HCT116 (cell line): Measurements from ENCODE around the gene ERVH48-1.
"Not testable (repeated sequence)": the region's sequence is repeated elsewhere in the genome, so short reads cannot be mapped to it uniquely, and the experiment has no call there.

ENCODE experiments used
- EGR1 ChIP-seq: IDR thresholded peaks from 2 replicates; pipeline ENCODE4 v1.6.1; 2012; ENCODE audit warnings: low read depth
- EZH2 ChIP-seq: fragments of 200-600 bp; sonication (generic); IDR thresholded peaks from 2 replicates; pipeline ENCODE4 v1.6.1; 2017; ENCODE audit warnings: antibody characterized with exemption, mixed run types
- EZH2phosphoT487 ChIP-seq: fragments of 200-600 bp; IDR thresholded peaks from 2 replicates; pipeline ENCODE4 v1.6.1; 2018; ENCODE audit warnings: antibody characterized with exemption, borderline replicate concordance
- JUND ChIP-seq: IDR thresholded peaks from 2 replicates; pipeline ENCODE4 v1.6.1; 2012
- POLR2A ChIP-seq: IDR thresholded peaks from 2 replicates; pipeline ENCODE4 v1.7.0; 2011; ENCODE audit warnings: borderline replicate concordance; ENCODE audit not compliant: insufficient read depth, insufficient read length; ENCODE audit errors: extremely low read depth
- POLR2AphosphoS5 ChIP-seq: IDR thresholded peaks from 2 replicates; pipeline ENCODE4 v1.6.1; 2011; ENCODE audit warnings: mild to moderate bottlenecking, low read depth, low read length, moderate library complexity
- RAD21 ChIP-seq: IDR thresholded peaks from 2 replicates; pipeline ENCODE4 v1.6.1; 2012; ENCODE audit warnings: low read depth, mild to moderate bottlenecking
- SRF ChIP-seq: IDR thresholded peaks from 2 replicates; pipeline ENCODE4 v1.6.1; 2012; ENCODE audit warnings: low read depth
- YY1 ChIP-seq: IDR thresholded peaks from 2 replicates; pipeline ENCODE4 v1.6.1; 2011; ENCODE audit warnings: low read length, low read depth, moderate library complexity, mild to moderate bottlenecking; ENCODE audit not compliant: insufficient replicate concordance; ENCODE audit errors: extremely low read depth
- ZBTB33 ChIP-seq: IDR thresholded peaks from 2 replicates; pipeline ENCODE4 v1.6.1; 2011; ENCODE audit warnings: mild to moderate bottlenecking, low read length, moderate library complexity; ENCODE audit not compliant: insufficient replicate concordance; ENCODE audit errors: extremely low read depth
- ZFX ChIP-seq: fragments of 450-650 bp; IDR thresholded peaks from 2 replicates; pipeline ENCODE4 v1.6.1; 2017
- TF ChIP-seq, protein P1 (sequence below): IDR thresholded peaks from 2 replicates; pipeline ENCODE4 v1.6.1; 2012; ENCODE audit warnings: low read depth
- TF ChIP-seq, protein P2 (sequence below): IDR thresholded peaks from 2 replicates; pipeline ENCODE4 v1.6.1; 2012
- TF ChIP-seq, protein P3 (sequence below), 3 experiments: fragments of 200-600 bp in 1 of 3; sonication (generic) in 1 of 3; IDR thresholded peaks in 2 of 3; conservative IDR thresholded peaks in 1 of 3; 2 replicates each; pipeline ENCODE4 v1.5.1; 2012 to 2017; ENCODE audit warnings: low read depth in 2 of 3, low read length in 2 of 3, antibody characterized with exemption in 1 of 3, borderline replicate concordance in 1 of 3, control low read depth in 1 of 3, mild to moderate bottlenecking in 1 of 3, mixed read lengths in 1 of 3, mixed run types in 1 of 3, moderate library complexity in 1 of 3; ENCODE audit not compliant: insufficient read depth in 1 of 3

- TF ChIP-seq, protein P1, sequence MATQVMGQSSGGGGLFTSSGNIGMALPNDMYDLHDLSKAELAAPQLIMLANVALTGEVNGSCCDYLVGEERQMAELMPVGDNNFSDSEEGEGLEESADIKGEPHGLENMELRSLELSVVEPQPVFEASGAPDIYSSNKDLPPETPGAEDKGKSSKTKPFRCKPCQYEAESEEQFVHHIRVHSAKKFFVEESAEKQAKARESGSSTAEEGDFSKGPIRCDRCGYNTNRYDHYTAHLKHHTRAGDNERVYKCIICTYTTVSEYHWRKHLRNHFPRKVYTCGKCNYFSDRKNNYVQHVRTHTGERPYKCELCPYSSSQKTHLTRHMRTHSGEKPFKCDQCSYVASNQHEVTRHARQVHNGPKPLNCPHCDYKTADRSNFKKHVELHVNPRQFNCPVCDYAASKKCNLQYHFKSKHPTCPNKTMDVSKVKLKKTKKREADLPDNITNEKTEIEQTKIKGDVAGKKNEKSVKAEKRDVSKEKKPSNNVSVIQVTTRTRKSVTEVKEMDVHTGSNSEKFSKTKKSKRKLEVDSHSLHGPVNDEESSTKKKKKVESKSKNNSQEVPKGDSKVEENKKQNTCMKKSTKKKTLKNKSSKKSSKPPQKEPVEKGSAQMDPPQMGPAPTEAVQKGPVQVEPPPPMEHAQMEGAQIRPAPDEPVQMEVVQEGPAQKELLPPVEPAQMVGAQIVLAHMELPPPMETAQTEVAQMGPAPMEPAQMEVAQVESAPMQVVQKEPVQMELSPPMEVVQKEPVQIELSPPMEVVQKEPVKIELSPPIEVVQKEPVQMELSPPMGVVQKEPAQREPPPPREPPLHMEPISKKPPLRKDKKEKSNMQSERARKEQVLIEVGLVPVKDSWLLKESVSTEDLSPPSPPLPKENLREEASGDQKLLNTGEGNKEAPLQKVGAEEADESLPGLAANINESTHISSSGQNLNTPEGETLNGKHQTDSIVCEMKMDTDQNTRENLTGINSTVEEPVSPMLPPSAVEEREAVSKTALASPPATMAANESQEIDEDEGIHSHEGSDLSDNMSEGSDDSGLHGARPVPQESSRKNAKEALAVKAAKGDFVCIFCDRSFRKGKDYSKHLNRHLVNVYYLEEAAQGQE: not testable (repeated sequence)
- TF ChIP-seq EZH2, SRF, EGR1, POLR2A, JUND, POLR2AphosphoS5, ZBTB33, ZFX, EZH2phosphoT487, RAD21, YY1: not testable (repeated sequence)
- TF ChIP-seq, protein P2, sequence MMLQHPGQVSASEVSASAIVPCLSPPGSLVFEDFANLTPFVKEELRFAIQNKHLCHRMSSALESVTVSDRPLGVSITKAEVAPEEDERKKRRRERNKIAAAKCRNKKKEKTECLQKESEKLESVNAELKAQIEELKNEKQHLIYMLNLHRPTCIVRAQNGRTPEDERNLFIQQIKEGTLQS: not testable (repeated sequence)
- TF ChIP-seq, protein P3, sequence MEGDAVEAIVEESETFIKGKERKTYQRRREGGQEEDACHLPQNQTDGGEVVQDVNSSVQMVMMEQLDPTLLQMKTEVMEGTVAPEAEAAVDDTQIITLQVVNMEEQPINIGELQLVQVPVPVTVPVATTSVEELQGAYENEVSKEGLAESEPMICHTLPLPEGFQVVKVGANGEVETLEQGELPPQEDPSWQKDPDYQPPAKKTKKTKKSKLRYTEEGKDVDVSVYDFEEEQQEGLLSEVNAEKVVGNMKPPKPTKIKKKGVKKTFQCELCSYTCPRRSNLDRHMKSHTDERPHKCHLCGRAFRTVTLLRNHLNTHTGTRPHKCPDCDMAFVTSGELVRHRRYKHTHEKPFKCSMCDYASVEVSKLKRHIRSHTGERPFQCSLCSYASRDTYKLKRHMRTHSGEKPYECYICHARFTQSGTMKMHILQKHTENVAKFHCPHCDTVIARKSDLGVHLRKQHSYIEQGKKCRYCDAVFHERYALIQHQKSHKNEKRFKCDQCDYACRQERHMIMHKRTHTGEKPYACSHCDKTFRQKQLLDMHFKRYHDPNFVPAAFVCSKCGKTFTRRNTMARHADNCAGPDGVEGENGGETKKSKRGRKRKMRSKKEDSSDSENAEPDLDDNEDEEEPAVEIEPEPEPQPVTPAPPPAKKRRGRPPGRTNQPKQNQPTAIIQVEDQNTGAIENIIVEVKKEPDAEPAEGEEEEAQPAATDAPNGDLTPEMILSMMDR (IDR thresholded peaks at IDR 0.05 in 2 of 3, conservative IDR thresholded peaks at IDR 0.05 in 1 of 3; ENCODE audit: borderline replicate concordance in 1 of 3, insufficient read depth in 1 of 3, low read depth in 2 of 3, low read length in 2 of 3): not testable (repeated sequence)
Measured at GRCh38 chr21:42967616-42968015, 42.2 kb upstream of the ERVH48-1 start.
